ENCODE measurements around the gene CD320.

DNA sequence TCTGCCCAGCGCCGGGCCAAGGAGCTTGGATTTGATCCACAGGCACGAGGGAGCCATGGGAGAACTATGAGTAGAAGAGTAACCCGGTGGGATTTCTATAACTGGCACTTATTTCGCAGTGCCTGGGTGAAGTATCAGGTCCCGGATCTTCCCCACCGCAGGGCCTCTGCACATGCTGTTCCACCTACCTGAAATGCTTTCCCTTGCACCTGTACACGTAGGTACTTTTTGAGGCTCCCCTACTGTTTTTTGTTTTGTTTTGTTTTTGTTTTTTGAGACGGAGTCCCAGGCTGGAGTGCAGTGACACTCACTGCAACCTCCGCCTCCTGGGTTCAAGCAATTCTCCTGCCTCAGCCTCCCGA, 35.3 kb upstream of the CD320 start:
- TF ChIP-seq, protein P1, sequence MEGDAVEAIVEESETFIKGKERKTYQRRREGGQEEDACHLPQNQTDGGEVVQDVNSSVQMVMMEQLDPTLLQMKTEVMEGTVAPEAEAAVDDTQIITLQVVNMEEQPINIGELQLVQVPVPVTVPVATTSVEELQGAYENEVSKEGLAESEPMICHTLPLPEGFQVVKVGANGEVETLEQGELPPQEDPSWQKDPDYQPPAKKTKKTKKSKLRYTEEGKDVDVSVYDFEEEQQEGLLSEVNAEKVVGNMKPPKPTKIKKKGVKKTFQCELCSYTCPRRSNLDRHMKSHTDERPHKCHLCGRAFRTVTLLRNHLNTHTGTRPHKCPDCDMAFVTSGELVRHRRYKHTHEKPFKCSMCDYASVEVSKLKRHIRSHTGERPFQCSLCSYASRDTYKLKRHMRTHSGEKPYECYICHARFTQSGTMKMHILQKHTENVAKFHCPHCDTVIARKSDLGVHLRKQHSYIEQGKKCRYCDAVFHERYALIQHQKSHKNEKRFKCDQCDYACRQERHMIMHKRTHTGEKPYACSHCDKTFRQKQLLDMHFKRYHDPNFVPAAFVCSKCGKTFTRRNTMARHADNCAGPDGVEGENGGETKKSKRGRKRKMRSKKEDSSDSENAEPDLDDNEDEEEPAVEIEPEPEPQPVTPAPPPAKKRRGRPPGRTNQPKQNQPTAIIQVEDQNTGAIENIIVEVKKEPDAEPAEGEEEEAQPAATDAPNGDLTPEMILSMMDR (conservative IDR thresholded peaks at IDR 0.05): no peak
- TF ChIP-seq ZFX (IDR thresholded peaks at IDR 0.05): no peak
